Glutamatergic neuron (in vitro differentiated cells): ENCODE results near the gene PLCXD1. TPM values are rescaled to one million over a fixed set of nuclear protein-coding genes. Genes with fewer than 3 reads are reported as not detected.

Experiments
- DNase-seq: peaks from one replicate; pipeline ENCODE4 v3.0.0; 2022
- H3K27ac Mint-ChIP-seq: one replicate; pipeline ENCODE4 v1.8.0; 2020; ENCODE audit warnings: mild to moderate bottlenecking, mixed read lengths, inconsistent platforms; ENCODE audit not compliant: unreplicated experiment
- H3K27me3 Mint-ChIP-seq: one replicate; pipeline ENCODE4 v1.8.0; 2020; ENCODE audit warnings: mild to moderate bottlenecking, moderate library complexity, mixed read lengths, inconsistent platforms; ENCODE audit not compliant: unreplicated experiment
- H3K36me3 Mint-ChIP-seq: one replicate; pipeline ENCODE4 v1.8.0; 2020; ENCODE audit warnings: mild to moderate bottlenecking, mixed read lengths, inconsistent platforms; ENCODE audit not compliant: unreplicated experiment
- H3K4me1 Mint-ChIP-seq: one replicate; pipeline ENCODE4 v1.8.0; 2020; ENCODE audit warnings: mild to moderate bottlenecking, low read depth, mixed read lengths, inconsistent platforms; ENCODE audit not compliant: unreplicated experiment
- H3K4me3 Mint-ChIP-seq: one replicate; pipeline ENCODE4 v1.8.0; 2020; ENCODE audit warnings: mild to moderate bottlenecking, mixed read lengths, inconsistent platforms; ENCODE audit not compliant: unreplicated experiment
- H3K9me3 Mint-ChIP-seq: one replicate; pipeline ENCODE4 v1.8.0; 2020; ENCODE audit warnings: mild to moderate bottlenecking, moderate library complexity, mixed read lengths, inconsistent platforms; ENCODE audit not compliant: unreplicated experiment
- total RNA-seq: library from RNA; stranded (reverse); fragmentation: NEBNext Ultra II Directional; extraction: Animal tissue kit (Norgen Biotek cat#: 25700); gene quantifications from one replicate; pipeline ENCODE4 v1.2.1, GENCODE V29; 2021; ENCODE audit not compliant: unreplicated experiment
- TF ChIP-seq, protein P1 (sequence below): fragments of 200-600 bp; sonication (generic); IDR thresholded peaks from one replicate; pipeline ENCODE4 v1.5.0; 2021; ENCODE audit not compliant: partially characterized antibody, unreplicated experiment

The PLCXD1 gene
- total RNA-seq, 1 donor from 2014 or later = 36.4 TPM

DNA sequence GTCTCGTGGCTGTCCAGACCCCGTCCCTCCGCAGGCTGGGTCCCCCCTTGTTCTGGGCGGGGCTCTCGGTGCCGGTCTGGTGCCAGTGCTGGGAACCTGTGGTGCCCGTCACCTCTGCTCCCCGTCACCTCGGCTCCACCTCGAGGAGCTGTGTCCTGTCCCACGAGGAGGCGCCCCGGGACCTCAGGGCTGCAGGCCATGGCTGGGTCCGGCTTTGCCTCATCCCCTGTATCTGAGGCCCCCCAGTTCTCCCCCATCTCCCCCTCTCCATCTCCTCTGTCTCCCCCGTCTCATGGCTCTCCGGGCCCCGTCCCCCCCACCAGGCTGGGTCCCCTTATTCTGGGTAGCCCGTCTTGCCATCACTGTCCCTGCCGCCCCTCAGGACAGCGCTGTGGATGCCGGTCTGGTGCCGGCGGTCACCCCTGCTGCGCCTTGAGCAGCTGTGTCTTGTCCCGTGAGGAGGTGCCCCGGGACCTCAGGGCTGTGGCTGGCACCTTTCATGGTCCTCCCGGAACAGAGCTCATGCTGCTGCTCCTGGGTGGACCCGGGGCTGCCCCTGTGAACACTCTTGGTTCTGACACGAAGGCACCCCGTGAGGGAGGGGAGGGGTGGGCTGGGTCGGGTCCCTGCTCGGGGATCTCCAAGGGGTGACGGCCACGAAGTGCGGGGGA lies 50.8 kb downstream of the PLCXD1 start:
- no peak for DNase-seq
- TF ChIP-seq, protein P1, sequence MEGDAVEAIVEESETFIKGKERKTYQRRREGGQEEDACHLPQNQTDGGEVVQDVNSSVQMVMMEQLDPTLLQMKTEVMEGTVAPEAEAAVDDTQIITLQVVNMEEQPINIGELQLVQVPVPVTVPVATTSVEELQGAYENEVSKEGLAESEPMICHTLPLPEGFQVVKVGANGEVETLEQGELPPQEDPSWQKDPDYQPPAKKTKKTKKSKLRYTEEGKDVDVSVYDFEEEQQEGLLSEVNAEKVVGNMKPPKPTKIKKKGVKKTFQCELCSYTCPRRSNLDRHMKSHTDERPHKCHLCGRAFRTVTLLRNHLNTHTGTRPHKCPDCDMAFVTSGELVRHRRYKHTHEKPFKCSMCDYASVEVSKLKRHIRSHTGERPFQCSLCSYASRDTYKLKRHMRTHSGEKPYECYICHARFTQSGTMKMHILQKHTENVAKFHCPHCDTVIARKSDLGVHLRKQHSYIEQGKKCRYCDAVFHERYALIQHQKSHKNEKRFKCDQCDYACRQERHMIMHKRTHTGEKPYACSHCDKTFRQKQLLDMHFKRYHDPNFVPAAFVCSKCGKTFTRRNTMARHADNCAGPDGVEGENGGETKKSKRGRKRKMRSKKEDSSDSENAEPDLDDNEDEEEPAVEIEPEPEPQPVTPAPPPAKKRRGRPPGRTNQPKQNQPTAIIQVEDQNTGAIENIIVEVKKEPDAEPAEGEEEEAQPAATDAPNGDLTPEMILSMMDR = no peak
- Mint-ChIP-seq H3K4me3 (no peak overlapping the region), H3K27me3 (peaks cover 6% of the 10 kb centered on the region), H3K27ac (no peak overlapping the region), H3K9me3 (peaks cover 13% of the 10 kb centered on the region), H3K36me3 (peaks cover 8% of the 10 kb centered on the region), H3K4me1 (no peaks in the 10 kb centered on the region)

DNA sequence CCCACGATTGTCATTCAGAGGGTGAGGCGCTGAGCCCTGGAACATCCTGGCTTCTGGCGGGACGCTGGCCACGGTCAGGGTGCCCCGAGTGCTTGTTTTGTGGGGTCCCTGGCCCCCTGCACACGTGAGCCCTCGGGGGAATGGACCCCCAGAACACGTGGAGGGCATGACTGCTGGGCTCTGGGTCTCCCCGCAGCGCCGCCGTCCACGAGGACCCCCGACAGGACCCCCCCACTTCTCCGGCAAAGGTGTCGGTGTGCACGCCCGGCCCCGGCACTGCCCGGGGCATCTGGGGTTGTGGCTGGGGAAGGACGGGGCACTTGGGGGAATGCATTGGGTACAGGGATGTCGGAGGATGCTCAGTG lies 51.3 kb downstream of the PLCXD1 start:
- Mint-ChIP-seq H3K27me3 (peaks cover 7% of the 10 kb centered on the region), H3K27ac (no peak overlapping the region), H3K4me1 (no peaks in the 10 kb centered on the region), H3K9me3 (peaks cover 13% of the 10 kb centered on the region), H3K4me3 (no peak overlapping the region), H3K36me3 (peaks cover 12% of the 10 kb centered on the region)
- no peak for DNase-seq
- TF ChIP-seq, protein P1 = no peak

DNA sequence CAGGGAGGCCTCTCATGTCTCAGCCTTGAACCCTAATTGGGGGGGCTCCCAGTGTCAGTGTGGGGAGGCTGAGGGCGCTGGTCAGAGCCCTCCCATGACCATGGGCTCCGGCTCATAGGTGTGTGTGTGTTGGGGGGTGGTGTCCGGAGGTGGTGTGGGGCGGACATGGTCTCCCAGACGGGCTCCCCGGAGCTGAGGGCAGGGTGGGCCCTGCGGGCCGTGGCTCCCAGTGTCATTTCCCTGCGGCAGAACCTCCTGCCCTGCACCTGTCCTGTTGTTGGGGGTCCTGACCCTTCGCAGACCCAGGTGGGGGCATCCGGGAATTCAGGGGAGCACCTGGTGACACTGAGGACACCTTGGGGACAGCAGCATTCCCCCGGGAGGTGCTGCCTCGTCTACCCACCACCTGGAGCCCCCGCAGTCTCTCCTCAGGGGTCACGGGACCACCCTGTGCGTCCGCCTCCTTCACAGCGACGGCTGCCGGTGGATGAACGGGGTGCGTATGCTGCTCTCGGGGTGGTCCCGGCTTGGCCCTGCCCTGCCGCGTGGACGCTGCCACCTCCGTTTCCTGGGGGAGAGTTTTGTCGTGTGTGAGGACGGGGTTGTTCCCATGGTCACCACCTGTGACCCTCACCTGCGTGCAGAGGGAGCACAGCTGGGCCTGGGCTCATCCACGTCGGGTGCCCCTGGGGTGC lies 51.9 kb downstream of the PLCXD1 start:
- DNase-seq = no peak
- Mint-ChIP-seq H3K27me3 (peaks cover 7% of the 10 kb centered on the region), H3K9me3 (peaks cover 18% of the 10 kb centered on the region), H3K36me3 (peaks cover 18% of the 10 kb centered on the region), H3K4me3 (no peak overlapping the region), H3K4me1 (no peaks in the 10 kb centered on the region), H3K27ac (no peak overlapping the region)
- TF ChIP-seq, protein P1 = no peak

DNA sequence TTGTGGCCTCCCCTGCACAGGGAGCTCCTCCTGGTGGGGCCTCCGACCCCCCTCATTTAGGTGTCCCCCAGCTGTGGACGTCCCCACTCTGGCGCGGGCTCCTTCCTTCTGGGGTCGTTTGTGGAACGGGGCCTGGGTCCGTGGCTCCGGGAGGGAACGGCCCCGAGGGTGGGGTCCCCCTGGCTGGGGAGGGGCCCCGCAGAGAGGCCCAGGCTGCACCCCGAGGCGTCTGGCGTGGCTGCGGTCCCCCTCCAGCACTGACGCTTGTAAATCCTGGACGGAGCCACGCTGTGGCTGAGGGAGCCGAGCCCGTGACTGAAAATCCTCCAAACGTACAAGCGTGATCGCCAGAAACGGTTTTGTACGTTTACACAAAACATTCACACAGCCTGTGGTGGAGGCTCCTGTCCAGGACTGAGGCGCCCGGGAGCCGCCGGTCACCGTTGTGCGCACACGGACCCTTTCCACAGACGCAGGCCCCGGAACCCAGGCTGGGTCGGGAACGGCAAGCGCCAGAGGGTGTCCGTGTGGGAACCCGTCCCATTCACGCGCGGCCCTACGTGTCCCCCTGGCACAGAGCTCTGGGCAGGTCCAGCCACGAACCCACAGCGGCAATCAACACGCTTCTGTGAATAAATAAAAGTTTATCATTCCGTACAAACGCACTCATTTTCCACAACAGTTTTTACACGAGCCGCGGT lies 52.6 kb downstream of the PLCXD1 start:
- DNase-seq = no peak
- Mint-ChIP-seq H3K4me1 (no peaks in the 10 kb centered on the region), H3K4me3 (no peak overlapping the region), H3K27me3 (peaks cover 9% of the 10 kb centered on the region), H3K9me3 (peaks cover 18% of the 10 kb centered on the region), H3K36me3 (peaks cover 18% of the 10 kb centered on the region), H3K27ac (no peak overlapping the region)
- TF ChIP-seq, protein P1 = no peak

DNA sequence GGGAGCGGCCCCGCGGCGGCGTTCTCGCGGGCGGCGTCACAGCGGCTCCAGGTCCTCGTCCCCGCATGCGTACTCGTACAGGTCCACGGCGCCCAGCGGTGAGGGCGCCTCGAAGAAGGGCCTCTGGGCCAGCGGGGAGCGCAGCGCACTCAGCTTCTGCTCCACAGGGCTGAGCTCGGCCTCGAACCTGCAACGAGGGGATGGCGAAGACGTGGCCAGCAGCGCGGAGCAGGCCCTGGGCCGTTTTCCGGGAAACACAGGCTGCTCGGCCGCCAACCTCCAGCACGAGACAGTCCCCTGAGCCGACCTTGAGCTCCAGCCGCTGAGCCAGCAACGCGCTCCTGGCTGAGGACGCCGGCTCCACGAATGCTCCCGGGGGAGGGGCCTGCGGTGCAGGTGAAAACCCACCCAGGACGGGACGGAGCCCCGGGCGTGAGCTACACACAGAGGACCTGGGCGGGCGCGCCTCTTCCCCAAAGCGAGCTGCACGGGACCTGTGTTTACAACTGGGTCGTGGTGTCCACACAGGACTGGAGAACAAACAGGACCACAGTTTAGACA lies 53.2 kb downstream of the PLCXD1 start:
- Mint-ChIP-seq H3K4me1 (no peaks in the 10 kb centered on the region), H3K27ac (no peak overlapping the region), H3K9me3 (peaks cover 18% of the 10 kb centered on the region), H3K4me3 (no peak overlapping the region), H3K27me3 (peaks cover 7% of the 10 kb centered on the region), H3K36me3 (peaks cover 18% of the 10 kb centered on the region)
- TF ChIP-seq, protein P1 = no peak
- no peak for DNase-seq
